GM21381 (cell line): ENCODE measurements around the gene CELA1.
A peak's percentile ranks its signal among the peaks of the same experiment; 100 is the strongest.

ENCODE experiments used
- ATAC-seq: cut with Tn5 transposase; IDR thresholded peaks from one replicate; pipeline ENCODE4 v1.9.1; 2021; ENCODE audit warnings: mild to moderate bottlenecking, moderate library complexity; ENCODE audit not compliant: unreplicated experiment

Gene CELA1

GRCh38 chr12:51377099-51377984, 30.9 kb upstream of the CELA1 start:
- no peak for ATAC-seq

- ATAC-seq: no peak
Measured at GRCh38 chr12:51374856-51375255, 28.4 kb upstream of the CELA1 start.

GRCh38 chr12:51374361-51374760, 27.9 kb upstream of the CELA1 start:
- ATAC-seq: no peak

- no peak for ATAC-seq
Measured at GRCh38 chr12:51373187-51373586, 26.7 kb upstream of the CELA1 start.

- no peak for ATAC-seq
Measured at GRCh38 chr12:51372021-51372420, 25.5 kb upstream of the CELA1 start.

- ATAC-seq: no peak
Measured at GRCh38 chr12:51371295-51371953, 24.9 kb upstream of the CELA1 start.

GRCh38 chr12:51370667-51371066, 24.2 kb upstream of the CELA1 start:
- no peak for ATAC-seq

- ATAC-seq: no peak
Measured at GRCh38 chr12:51369581-51369980, 23.1 kb upstream of the CELA1 start.

- ATAC-seq: peak; percentile 99
Measured at GRCh38 chr12:51368640-51369517, 22.4 kb upstream of the CELA1 start.

- ATAC-seq: no peak
Measured at GRCh38 chr12:51365276-51365675, 18.8 kb upstream of the CELA1 start.

- ATAC-seq: no peak
Measured at GRCh38 chr12:51364001-51364400, 17.5 kb upstream of the CELA1 start.

GRCh38 chr12:51362747-51363342, 16.4 kb upstream of the CELA1 start:
- ATAC-seq: no peak

GRCh38 chr12:51362307-51362706, 15.8 kb upstream of the CELA1 start:
- no peak for ATAC-seq

GRCh38 chr12:51361161-51362016, 14.9 kb upstream of the CELA1 start:
- ATAC-seq: no peak

- ATAC-seq: no peak
Measured at GRCh38 chr12:51360315-51360714, 13.8 kb upstream of the CELA1 start.

- no peak for ATAC-seq
Measured at GRCh38 chr12:51359851-51360250, 13.4 kb upstream of the CELA1 start.

- no peak for ATAC-seq
Measured at GRCh38 chr12:51358496-51358895, 12.0 kb upstream of the CELA1 start.

GRCh38 chr12:51357374-51358047, 11.0 kb upstream of the CELA1 start:
- no peak for ATAC-seq

- ATAC-seq: no peak
Measured at GRCh38 chr12:51351913-51352532, 5.5 kb upstream of the CELA1 start.
